Gastroesophageal sphincter (tissue), 4 donors: ENCODE measurements around the gene KLHL30. TPM values are rescaled to one million over a fixed set of nuclear protein-coding genes. Genes with fewer than 3 reads are reported as not detected.

Experiments used
- ATAC-seq: fragments of 150-250 bp; one replicate; pipeline ENCODE4 v1.9.1; 2016; ENCODE audit warnings: mild to moderate bottlenecking, moderate library complexity
- H3K27ac ChIP-seq, 4 donors: fragments of 200-600 bp; sonication (generic) in 3 of 4; 1 replicate in 3 of 4; 2 replicates in 1 of 4; pipeline ENCODE4 v1.5.1; 2016 to 2019
- H3K27me3 ChIP-seq: fragments of 200-600 bp; sonication (generic); one replicate; pipeline ENCODE4 v1.5.1; 2019
- H3K36me3 ChIP-seq, 2 donors: fragments of 200-600 bp; sonication (generic); one replicate each; pipeline ENCODE4 v1.5.1; 2019; ENCODE audit warnings: control low read depth in 1 of 2
- H3K4me1 ChIP-seq, 3 donors: fragments of 200-600 bp; sonication (generic); 1 replicate in 2 of 3; 2 replicates in 1 of 3; pipeline ENCODE4 v1.5.1; 2016 to 2019; ENCODE audit warnings: control low read depth in 2 of 3
- H3K4me3 ChIP-seq, 2 donors: fragments of 200-600 bp; sonication (generic); one replicate each; pipeline ENCODE4 v1.5.1; 2019; ENCODE audit warnings: mild to moderate bottlenecking in 1 of 2, moderate library complexity in 1 of 2
- H3K9me3 ChIP-seq, 3 donors: fragments of 200-600 bp; sonication (generic); one replicate each; pipeline ENCODE4 v1.5.1; 2017 to 2019; ENCODE audit warnings: control low read depth in 2 of 3
- EP300 ChIP-seq: sonication (generic); formaldehyde crosslinking; IDR thresholded peaks from one replicate; pipeline ENCODE4 v1.6.1; 2017; ENCODE audit warnings: antibody characterized with exemption, mild to moderate bottlenecking
- POLR2A ChIP-seq, 2 donors: fragments of 450-650 bp; IDR thresholded peaks; one replicate each; pipeline ENCODE4 v1.6.1; 2017; ENCODE audit warnings: antibody characterized with exemption in 2 of 2, mild to moderate bottlenecking in 2 of 2, moderate library complexity in 1 of 2
- POLR2AphosphoS5 ChIP-seq: sonication (generic); formaldehyde crosslinking; IDR thresholded peaks from one replicate; pipeline ENCODE4 v1.6.1; 2017; ENCODE audit warnings: antibody characterized with exemption
- WGBS, 2 donors: methylation state at CpG; one replicate each; pipeline ENCODE4 v1.1.5; 2018; ENCODE audit warnings: low coverage in 1 of 2; 5-methylcytosine and 5-hydroxymethylcytosine counted together
- total RNA-seq, 4 donors: library from RNA; depleted of rRNA; stranded (reverse); fragments of >200 nt; gene quantifications; one replicate each; pipeline ENCODE4 v1.1.0, GENCODE V29; 2016
- TF ChIP-seq, protein P1 (sequence below), 4 experiments: fragments of 200-600 bp in 2 of 4; fragments of 450-650 bp in 2 of 4; sonication (generic) in 1 of 4; IDR thresholded peaks; one replicate each; pipeline ENCODE4 v1.5.1; 2017 to 2019; ENCODE audit warnings: antibody characterized with exemption in 4 of 4, mild to moderate bottlenecking in 2 of 4, moderate library complexity in 2 of 4

The KLHL30 gene
- total RNA-seq, 4 donors from 2014 or later, result 1.3 to 8.1 (median 3.7) TPM

DNA sequence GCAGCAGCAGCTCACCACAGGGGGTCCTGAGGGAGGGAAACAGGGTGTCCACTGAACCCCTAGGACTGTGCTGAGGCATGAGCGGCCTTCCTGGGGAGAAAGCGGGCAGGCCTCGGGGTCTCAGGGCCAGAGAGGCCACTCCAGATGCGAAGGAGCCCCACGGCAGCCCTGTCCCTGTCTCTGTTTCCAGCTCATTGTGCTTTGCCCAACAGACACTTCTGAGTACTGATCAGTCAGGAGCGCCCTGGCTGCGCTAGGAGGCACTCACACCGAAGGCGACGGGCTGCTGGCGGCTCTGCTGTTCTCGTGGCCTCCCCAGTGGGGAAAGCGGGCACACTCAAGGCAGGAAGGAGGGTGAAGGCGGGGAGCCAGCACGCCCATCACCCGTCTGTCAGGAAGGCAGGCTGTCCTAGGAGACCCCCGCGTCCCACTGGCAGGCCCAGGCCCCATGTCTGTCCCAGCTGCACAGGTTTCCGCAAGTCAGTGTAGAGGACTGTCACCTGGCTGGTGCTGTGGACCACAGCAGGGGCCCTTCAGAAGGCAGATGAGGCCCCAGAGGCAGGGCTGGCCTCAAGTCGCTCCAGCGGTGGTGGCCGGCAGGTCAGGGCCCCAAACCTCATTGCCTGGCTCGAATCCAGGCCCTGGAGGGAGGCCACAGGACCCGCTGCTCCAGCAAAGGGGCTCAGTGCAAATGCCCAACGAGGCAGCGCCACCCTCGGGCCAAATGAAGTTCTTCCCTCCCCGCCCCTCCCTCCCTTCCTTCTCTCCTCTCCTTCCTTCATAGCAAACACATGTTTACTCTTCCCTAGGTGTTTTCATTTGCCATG, 31.6 kb upstream of the KLHL30 start:
- Histone ChIP-seq H3K4me3 (no peak overlapping the region), H3K4me1 (no peaks in the 10 kb centered on the region), H3K27ac (no peak overlapping the region), H3K36me3 (no peaks in the 10 kb centered on the region), H3K27me3 (peaks cover 8% of the 10 kb centered on the region), H3K9me3 (no peaks in the 10 kb centered on the region)
- ATAC-seq, result no peak
- WGBS, 2 donors, result 68% methylated on average over 5 of the region's 28 CpGs; no CpG with 5 or more reads in 1 of the 2 donors
- no peak for TF ChIP-seq POLR2AphosphoS5
- no peak for TF ChIP-seq POLR2A (IDR thresholded peaks at IDR 0.05)
- TF ChIP-seq EP300, result no peak
- TF ChIP-seq, protein P1, sequence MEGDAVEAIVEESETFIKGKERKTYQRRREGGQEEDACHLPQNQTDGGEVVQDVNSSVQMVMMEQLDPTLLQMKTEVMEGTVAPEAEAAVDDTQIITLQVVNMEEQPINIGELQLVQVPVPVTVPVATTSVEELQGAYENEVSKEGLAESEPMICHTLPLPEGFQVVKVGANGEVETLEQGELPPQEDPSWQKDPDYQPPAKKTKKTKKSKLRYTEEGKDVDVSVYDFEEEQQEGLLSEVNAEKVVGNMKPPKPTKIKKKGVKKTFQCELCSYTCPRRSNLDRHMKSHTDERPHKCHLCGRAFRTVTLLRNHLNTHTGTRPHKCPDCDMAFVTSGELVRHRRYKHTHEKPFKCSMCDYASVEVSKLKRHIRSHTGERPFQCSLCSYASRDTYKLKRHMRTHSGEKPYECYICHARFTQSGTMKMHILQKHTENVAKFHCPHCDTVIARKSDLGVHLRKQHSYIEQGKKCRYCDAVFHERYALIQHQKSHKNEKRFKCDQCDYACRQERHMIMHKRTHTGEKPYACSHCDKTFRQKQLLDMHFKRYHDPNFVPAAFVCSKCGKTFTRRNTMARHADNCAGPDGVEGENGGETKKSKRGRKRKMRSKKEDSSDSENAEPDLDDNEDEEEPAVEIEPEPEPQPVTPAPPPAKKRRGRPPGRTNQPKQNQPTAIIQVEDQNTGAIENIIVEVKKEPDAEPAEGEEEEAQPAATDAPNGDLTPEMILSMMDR (IDR thresholded peaks at IDR 0.05), result no peak

DNA sequence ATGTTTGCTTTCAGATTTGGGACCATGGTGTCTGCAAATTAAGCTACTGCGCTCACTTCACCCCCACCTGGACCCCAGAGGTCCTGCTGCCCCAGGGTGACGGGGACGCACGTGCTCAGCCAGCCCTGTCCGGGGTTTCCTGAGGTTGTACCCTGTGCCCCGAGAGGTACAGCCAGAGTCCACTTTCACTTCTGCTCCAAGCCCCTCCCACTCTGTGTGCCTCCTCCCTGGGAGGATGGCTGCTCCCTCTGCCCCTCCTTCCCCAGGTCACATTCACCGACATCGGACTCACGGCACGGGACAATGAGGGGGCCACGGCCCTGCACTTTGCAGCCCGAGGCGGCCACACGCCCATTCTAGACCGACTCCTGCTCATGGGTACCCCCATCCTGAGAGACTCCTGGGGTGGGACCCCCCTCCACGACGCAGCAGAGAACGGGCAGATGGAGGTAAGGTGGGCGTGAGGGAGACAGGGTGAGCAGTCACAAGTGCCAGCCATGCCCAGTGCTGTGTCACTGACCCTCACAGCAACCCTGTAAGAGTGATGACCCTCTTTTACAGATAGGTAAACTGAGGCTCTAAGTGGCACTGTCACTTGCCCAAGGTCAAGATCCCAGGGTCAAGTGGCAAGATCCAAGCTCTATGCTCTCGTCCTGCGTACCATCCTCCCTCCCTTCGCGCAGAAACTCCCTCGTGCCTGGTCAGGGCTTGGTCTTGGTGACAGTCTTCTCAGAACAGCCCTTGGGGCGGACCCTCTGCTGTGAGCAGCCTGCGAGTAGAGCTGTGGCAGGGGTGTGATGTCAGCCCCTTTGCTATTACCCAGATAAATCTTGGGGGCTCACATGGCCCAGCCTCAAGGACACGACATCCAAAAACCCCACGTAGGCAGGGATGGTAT, 30.7 kb upstream of the KLHL30 start:
- Histone ChIP-seq H3K27ac (no peak overlapping the region), H3K27me3 (peaks cover 8% of the 10 kb centered on the region), H3K36me3 (no peaks in the 10 kb centered on the region), H3K4me1 (no peaks in the 10 kb centered on the region), H3K4me3 (no peak overlapping the region), H3K9me3 (peaks cover 0 to 7% (median 0%) of the 10 kb centered on the region in 3 donors)
- TF ChIP-seq EP300, result no peak
- no peak for TF ChIP-seq POLR2AphosphoS5
- TF ChIP-seq, protein P1 (IDR thresholded peaks at IDR 0.05), result no peak
- TF ChIP-seq POLR2A (IDR thresholded peaks at IDR 0.05), result no peak
- 80 to 96% methylated on average over 8 to 11 of the region's 28 CpGs for WGBS, 2 donors
- no peak for ATAC-seq

DNA sequence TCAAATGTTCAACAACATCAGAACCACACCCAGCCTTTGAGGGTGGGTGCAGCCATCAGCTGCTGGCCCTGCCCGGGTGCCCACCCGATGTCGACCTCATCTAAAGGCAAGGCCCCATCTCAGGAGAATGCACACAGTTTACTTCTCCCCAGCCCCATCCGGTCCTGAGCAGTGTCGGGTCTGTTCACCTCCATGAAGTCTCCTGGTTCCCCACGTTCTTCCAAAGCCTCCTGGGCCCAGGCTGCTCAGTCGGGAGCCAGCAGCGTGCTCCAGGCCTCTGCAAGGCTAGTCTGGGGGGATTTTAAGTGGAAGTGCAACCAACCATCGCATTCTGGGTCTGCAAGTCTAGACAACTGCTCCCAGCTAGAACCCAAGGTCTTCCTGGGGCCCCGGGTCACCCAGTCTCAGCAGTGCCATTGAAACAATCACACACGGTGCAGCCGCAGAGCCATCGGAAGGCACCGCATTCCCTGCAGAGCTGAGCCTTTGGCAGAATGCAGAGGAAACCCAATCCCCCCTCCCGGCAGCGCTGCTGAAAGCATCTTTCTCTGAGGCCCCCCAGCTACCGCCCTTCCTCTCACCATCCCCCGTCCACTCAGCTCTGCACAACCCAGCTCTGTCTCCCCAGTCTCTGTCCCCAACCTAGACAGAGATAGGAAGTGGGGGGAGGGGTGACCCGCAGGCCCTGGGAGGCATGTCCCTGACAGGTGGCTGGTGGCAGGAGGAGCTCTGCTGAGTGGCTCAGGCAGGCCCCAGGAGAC, 29.9 kb upstream of the KLHL30 start:
- TF ChIP-seq EP300, result no peak
- TF ChIP-seq POLR2A (IDR thresholded peaks at IDR 0.05), result no peak
- TF ChIP-seq, protein P1 (IDR thresholded peaks at IDR 0.05), result no peak
- no peak for TF ChIP-seq POLR2AphosphoS5
- Histone ChIP-seq H3K27me3 (peaks cover 8% of the 10 kb centered on the region), H3K36me3 (no peaks in the 10 kb centered on the region), H3K27ac (no peak overlapping the region), H3K9me3 (peaks cover 0 to 9% (median 0%) of the 10 kb centered on the region in 3 donors), H3K4me3 (no peak overlapping the region), H3K4me1 (no peaks in the 10 kb centered on the region)
- ATAC-seq, result no peak
- 95 to 100% methylated on average over 3 of the region's 19 CpGs for WGBS, 2 donors

DNA sequence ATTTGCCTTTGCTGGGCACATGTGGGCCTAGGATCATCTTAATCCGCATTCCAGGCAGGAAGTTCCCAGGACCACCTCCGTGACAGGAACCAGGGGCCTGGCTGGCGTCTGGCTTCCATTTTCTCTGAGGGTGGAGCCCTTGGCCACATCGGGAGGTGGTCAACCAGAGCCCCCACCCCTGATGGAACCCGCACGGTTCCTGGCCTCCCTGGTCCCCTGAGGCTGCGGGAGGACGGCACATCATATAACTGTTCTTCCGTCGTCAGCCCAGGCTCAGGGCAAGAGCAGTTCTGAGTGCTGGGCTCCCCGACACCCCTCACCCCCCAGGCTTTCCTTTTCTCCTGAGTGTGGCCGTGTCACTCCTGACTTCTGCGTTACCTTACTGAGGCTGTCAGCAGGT, 24.9 kb upstream of the KLHL30 start:
- Histone ChIP-seq H3K36me3 (no peaks in the 10 kb centered on the region), H3K27me3 (peaks cover 20% of the 10 kb centered on the region), H3K27ac (no peak overlapping the region), H3K4me3 (no peak overlapping the region), H3K9me3 (peaks cover 0 to 9% (median 0%) of the 10 kb centered on the region in 3 donors), H3K4me1 (no peaks in the 10 kb centered on the region)
- ATAC-seq, result no peak
- TF ChIP-seq, protein P1 (IDR thresholded peaks at IDR 0.05), result no peak
- 96 to 97% methylated on average over 5 to 10 of the region's 13 CpGs for WGBS, 2 donors
